Body of pancreas (tissue), 4 donors: ENCODE data around the gene PLCG2. TPM values are rescaled to one million over a fixed set of nuclear protein-coding genes. Genes with fewer than 3 reads are reported as not detected.

Experiments used
- ATAC-seq: fragments of 150-250 bp; one replicate; pipeline ENCODE4 v1.9.1; 2016
- DNase-seq, 4 donors: peaks; one replicate each; pipeline ENCODE4 v3.0.0-alpha.2; 2019
- H3K27ac ChIP-seq, 4 donors: fragments of 200-600 bp; sonication (generic); 1 replicate in 3 of 4; 2 replicates in 1 of 4; pipeline versions ENCODE4 v1.5.1 to v1.6.1; 2016 to 2019; ENCODE audit warnings: mild to moderate bottlenecking in 1 of 4, mixed read lengths in 1 of 4, moderate library complexity in 1 of 4
- H3K27me3 ChIP-seq, 2 donors: fragments of 200-600 bp; sonication (generic); one replicate each; pipeline ENCODE4 v1.6.0; 2016; ENCODE audit warnings: mild to moderate bottlenecking in 1 of 2
- H3K36me3 ChIP-seq, 2 donors: fragments of 200-600 bp; sonication (generic); replicated peaks in 1 of 2; 2 replicates each; pipeline ENCODE4 v1.5.1; 2016; ENCODE audit warnings: low read depth in 2 of 2; ENCODE audit not compliant: insufficient read depth in 1 of 2
- H3K4me1 ChIP-seq: fragments of 200-600 bp; sonication (generic); one replicate; pipeline ENCODE4 v1.6.0; 2016
- H3K4me3 ChIP-seq, 2 donors: fragments of 200-600 bp; sonication (generic); 1 replicate in 1 of 2; 2 replicates in 1 of 2; pipeline ENCODE4 v1.5.1; 2016 to 2019
- H3K9me3 ChIP-seq, 3 donors: fragments of 200-600 bp; sonication (generic); 1 replicate in 2 of 3; 2 replicates in 1 of 3; pipeline ENCODE4 v1.5.1; 2016
- CTCF ChIP-seq, 7 experiments: fragments of 450-650 bp in 4 of 7; fragments of 200-600 bp in 3 of 7; sonication (generic) in 3 of 7; IDR thresholded peaks; one replicate each; pipeline ENCODE4 v1.5.1; 2016 to 2019; ENCODE audit warnings: antibody characterized with exemption in 7 of 7
- POLR2A ChIP-seq, 3 donors: fragments of 450-650 bp; IDR thresholded peaks; one replicate each; pipeline ENCODE4 v1.6.1; 2016; ENCODE audit warnings: antibody characterized with exemption in 3 of 3, mild to moderate bottlenecking in 2 of 3
- WGBS, 2 donors: methylation state at CpG; one replicate each; pipeline ENCODE4 v1.1.5; 2017; 5-methylcytosine and 5-hydroxymethylcytosine counted together
- intact Hi-C: fragments of 100-400 bp; cut with DNase I; formaldehyde crosslinking; loops from one replicate; pipeline ENCODE4 v1.15.1; 2023
- total RNA-seq, 2 donors: library from RNA; depleted of rRNA; stranded (reverse); fragments of >200 nt; gene quantifications; one replicate each; pipeline ENCODE4 v1.1.0, GENCODE V29; 2016

PLCG2 gene
- total RNA-seq, 2 donors from 2014 or later = 6.7 to 9.6 TPM

DNA sequence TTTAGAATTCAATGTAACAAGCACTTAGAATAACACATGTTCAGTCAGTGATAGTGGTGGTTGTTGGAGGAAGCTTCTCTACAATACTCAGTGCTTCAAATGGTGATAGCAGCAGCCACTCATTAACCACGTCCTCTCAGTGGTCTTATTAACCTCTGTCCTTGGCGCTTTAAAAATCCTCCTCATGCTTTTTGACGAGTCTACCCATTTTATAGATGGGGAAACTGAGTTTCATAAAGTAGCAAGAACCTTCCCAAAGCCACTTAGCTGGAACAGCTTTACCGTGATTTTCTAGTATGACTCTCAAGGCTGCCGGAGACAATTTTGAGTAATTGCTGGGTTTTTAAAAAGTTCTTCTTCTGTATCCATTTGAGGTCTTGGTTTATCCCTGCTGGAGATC is 47.4 kb downstream of the PLCG2 start:
- H3K4me3 ChIP-seq = no peak overlapping the region
- H3K27ac ChIP-seq = no peak overlapping the region
- intact Hi-C loops = no loop called here
- H3K36me3 ChIP-seq = no peaks in the 10 kb centered on the region
- DNase-seq (no peak), ATAC-seq (no peak)
- H3K27me3 ChIP-seq = no peaks in the 10 kb centered on the region
- TF ChIP-seq CTCF (IDR thresholded peaks at IDR 0.05) (no peak), POLR2A (IDR thresholded peaks at IDR 0.05) (no peak)
- H3K9me3 ChIP-seq = no peaks in the 10 kb centered on the region
- H3K4me1 ChIP-seq = no peaks in the 10 kb centered on the region
- 72 to 77% methylated on average over 5 of the region's 5 CpGs for WGBS, 2 donors

GRCh38 chr16:81830845-81831540 is 51.9 kb downstream of the PLCG2 start:
- no peak overlapping the region for H3K4me3 ChIP-seq
- WGBS, 2 donors = 38 to 39% methylated on average over 8 to 9 of the region's 9 CpGs
- intact Hi-C loops = no loop called here
- no peaks in the 10 kb centered on the region for H3K9me3 ChIP-seq
- TF ChIP-seq POLR2A (IDR thresholded peaks at IDR 0.05) = no peak
- TF ChIP-seq CTCF (IDR thresholded peaks at IDR 0.05) = no peak
- DNase-seq = no peak
- H3K4me1 ChIP-seq = no peaks in the 10 kb centered on the region
- H3K27me3 ChIP-seq = no peaks in the 10 kb centered on the region
- no peaks in the 10 kb centered on the region for H3K36me3 ChIP-seq
- ATAC-seq = no peak
- H3K27ac ChIP-seq = no peak overlapping the region

DNA sequence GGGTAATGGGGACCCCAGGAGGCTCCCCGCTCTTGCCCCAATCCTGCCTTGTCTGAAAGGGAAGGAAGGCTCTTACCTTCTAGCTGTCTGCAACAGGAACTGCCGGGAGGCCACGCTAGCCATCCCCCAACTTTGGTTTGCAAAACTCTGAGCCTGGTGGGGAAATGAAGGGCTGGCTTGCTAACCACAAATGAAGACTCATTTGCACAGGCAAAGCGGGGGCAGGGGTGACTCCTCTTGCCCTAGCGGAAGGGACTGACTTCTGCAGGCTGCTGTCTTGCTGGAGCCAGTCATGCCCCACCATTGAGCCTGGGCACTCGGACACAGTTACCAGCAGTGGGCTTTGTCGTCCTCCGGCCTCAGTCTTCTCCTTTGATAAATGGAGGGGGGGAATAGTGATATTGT is 52.6 kb downstream of the PLCG2 start:
- Histone ChIP-seq H3K36me3 (no peaks in the 10 kb centered on the region), H3K4me1 (no peaks in the 10 kb centered on the region), H3K27me3 (no peaks in the 10 kb centered on the region), H3K27ac (no peak overlapping the region), H3K4me3 (no peak overlapping the region), H3K9me3 (no peaks in the 10 kb centered on the region)
- 75 to 89% methylated on average over 6 to 8 of the region's 8 CpGs for WGBS, 2 donors
- intact Hi-C loops = no loop called here
- TF ChIP-seq CTCF (IDR thresholded peaks at IDR 0.05) = peak in 1 of 7 experiments; percentile 14
- no peak for TF ChIP-seq POLR2A (IDR thresholded peaks at IDR 0.05)
- ATAC-seq (no peak), DNase-seq (peak; percentile 16 to 62 (median 22))

- H3K27ac ChIP-seq = no peak overlapping the region
- intact Hi-C loops = no loop called here
These were observed 53.9 kb downstream of the PLCG2 start for GRCh38 chr16:81832801-81833547.

More at GRCh38 chr16:81832801-81833547, 53.9 kb downstream of the PLCG2 start:
- no peaks in the 10 kb centered on the region for H3K36me3 ChIP-seq
- ATAC-seq = no peak
- H3K4me3 ChIP-seq = no peak overlapping the region
- 65 to 69% methylated on average over 12 of the region's 12 CpGs for WGBS, 2 donors
- TF ChIP-seq POLR2A (IDR thresholded peaks at IDR 0.05) (no peak), CTCF (IDR thresholded peaks at IDR 0.05) (no peak)
- no peaks in the 10 kb centered on the region for H3K9me3 ChIP-seq
- no peaks in the 10 kb centered on the region for H3K27me3 ChIP-seq
- DNase-seq = no peak
- H3K4me1 ChIP-seq = no peaks in the 10 kb centered on the region
